MM.1S (cell line): ENCODE results near the gene SIL1.

Source experiments
- DNase-seq: peaks from one replicate; pipeline ENCODE4 v3.0.0-alpha.2; 2015
- H2AFZ ChIP-seq: fragments of 300-600 bp; sonication (generic); 2 replicates; pipeline ENCODE4 v1.6.0; 2016; ENCODE audit warnings: antibody characterized with exemption, low read length
- H3F3A ChIP-seq: fragments of 300-600 bp; sonication (generic); 2 replicates; pipeline ENCODE4 v1.6.1; 2016; ENCODE audit warnings: mild to moderate bottlenecking, antibody characterized with exemption, low read length, moderate library complexity, mixed read lengths; ENCODE audit not compliant: insufficient read depth
- H3K27ac ChIP-seq: fragments of 300-600 bp; sonication (generic); 2 replicates; pipeline ENCODE4 v1.5.1; 2016; ENCODE audit warnings: mild to moderate bottlenecking, low read length
- H3K27me3 ChIP-seq: fragments of 300-600 bp; sonication (generic); replicated peaks from 2 replicates; pipeline ENCODE4 v1.6.0; 2016; ENCODE audit warnings: low read length; ENCODE audit not compliant: insufficient read depth
- H3K36me3 ChIP-seq: fragments of 300-600 bp; sonication (generic); replicated peaks from 2 replicates; pipeline ENCODE4 v1.6.1; 2016; ENCODE audit warnings: mild to moderate bottlenecking, low read length, mixed read lengths; ENCODE audit not compliant: insufficient read depth
- H3K4me1 ChIP-seq: fragments of 300-600 bp; sonication (generic); 2 replicates; pipeline ENCODE4 v1.6.1; 2016; ENCODE audit warnings: low read length, mixed read lengths
- H3K4me2 ChIP-seq: fragments of 300-600 bp; sonication (generic); 2 replicates; pipeline ENCODE4 v1.6.0; 2016; ENCODE audit warnings: low read depth, low read length
- H3K4me3 ChIP-seq: fragments of 300-600 bp; sonication (generic); 2 replicates; pipeline ENCODE4 v1.5.1; 2016; ENCODE audit warnings: low read length, mixed read lengths
- H3K79me2 ChIP-seq: fragments of 300-600 bp; sonication (generic); 2 replicates; pipeline ENCODE4 v1.6.1; 2016; ENCODE audit warnings: mixed run types, low read length, mixed read lengths
- H3K9ac ChIP-seq: fragments of 300-600 bp; sonication (generic); 2 replicates; pipeline ENCODE4 v1.6.1; 2016; ENCODE audit warnings: low read length, mixed read lengths
- H3K9me2 ChIP-seq: fragments of 300-600 bp; sonication (generic); replicated peaks from 2 replicates; pipeline ENCODE4 v1.6.1; 2016; ENCODE audit warnings: mild to moderate bottlenecking, low read length, mixed read lengths; ENCODE audit not compliant: insufficient read depth
- H3K9me3 ChIP-seq: fragments of 300-600 bp; sonication (generic); replicated peaks from 2 replicates; pipeline ENCODE4 v1.6.1; 2016; ENCODE audit warnings: mild to moderate bottlenecking, low read length, mixed read lengths; ENCODE audit not compliant: insufficient read depth
- H4K20me1 ChIP-seq: fragments of 300-600 bp; sonication (generic); 2 replicates; pipeline ENCODE4 v1.6.1; 2016; ENCODE audit warnings: mild to moderate bottlenecking, low read length, moderate library complexity, mixed read lengths; ENCODE audit not compliant: insufficient read depth
- EZH2 ChIP-seq: fragments of 300-600 bp; sonication (generic); optimal IDR thresholded peaks from 2 replicates; pipeline ENCODE3; 2017; ENCODE audit warnings: low read depth, mild to moderate bottlenecking, antibody characterized with exemption, low read length, mixed read lengths
- EZH2phosphoT487 ChIP-seq: fragments of 300-600 bp; sonication (generic); IDR thresholded peaks from 2 replicates; pipeline ENCODE4 v1.6.1; 2018; ENCODE audit warnings: antibody characterized with exemption, low read length
- TF ChIP-seq, protein P1 (sequence below): fragments of 300-600 bp; sonication (generic); IDR thresholded peaks from 2 replicates; pipeline ENCODE4 v1.5.1; 2016; ENCODE audit warnings: antibody characterized with exemption, low read length, mixed read lengths

SIL1 gene

DNA sequence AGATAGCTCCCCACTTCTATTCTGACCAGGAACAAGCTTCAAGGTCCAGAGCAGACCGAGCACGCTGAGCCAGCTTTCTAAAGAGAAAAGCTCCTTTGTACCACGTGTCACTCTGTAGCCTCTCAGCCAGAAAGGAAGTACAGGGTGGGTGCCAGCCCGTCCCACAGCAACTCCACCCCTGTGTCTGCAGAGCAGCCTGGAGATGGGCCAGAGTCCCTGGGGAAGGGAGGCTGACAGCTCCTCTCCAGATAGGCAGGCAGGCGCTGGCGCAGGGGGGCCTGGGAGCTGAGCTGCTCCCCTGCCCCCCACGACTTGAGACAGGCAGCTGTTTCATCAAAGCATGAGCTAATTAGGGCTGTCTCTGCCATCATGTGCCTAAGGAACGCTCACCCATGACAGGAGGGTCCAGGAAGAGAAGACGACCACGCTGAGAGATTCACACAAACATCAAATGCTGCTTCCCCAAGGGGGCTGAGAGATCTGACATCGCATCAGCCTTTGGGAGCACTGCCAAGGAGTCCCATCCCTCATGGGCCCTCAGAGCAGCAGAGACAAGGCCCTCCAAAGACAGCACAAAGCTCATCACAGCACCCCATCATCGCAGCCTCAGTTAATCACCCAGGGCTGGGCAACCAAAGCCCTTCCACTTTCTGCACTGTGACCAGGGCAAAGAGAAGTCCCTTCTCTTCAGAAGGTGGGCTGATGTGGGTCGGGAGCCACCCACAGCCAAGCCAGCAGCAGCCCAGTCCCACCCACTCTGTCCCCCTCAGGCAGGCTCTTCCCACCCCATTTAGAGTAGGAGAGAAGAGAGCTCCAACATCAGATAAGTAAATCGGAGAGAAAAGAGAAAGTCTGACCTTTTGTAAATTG, 244.5 kb downstream of the SIL1 start:
- Histone ChIP-seq H4K20me1 (no peaks in the 10 kb centered on the region), H3K9me2 (no peaks in the 10 kb centered on the region), H3K4me2 (no peak overlapping the region), H3K79me2 (no peaks in the 10 kb centered on the region), H3K36me3 (no peaks in the 10 kb centered on the region), H3K9me3 (no peaks in the 10 kb centered on the region), H3F3A (no peaks in the 10 kb centered on the region), H3K4me1 (no peaks in the 10 kb centered on the region), H2AFZ (no peak overlapping the region), H3K27me3 (no peaks in the 10 kb centered on the region), H3K4me3 (no peak overlapping the region), H3K9ac (no peak overlapping the region), H3K27ac (no peak overlapping the region)
- TF ChIP-seq EZH2phosphoT487: no peak
- TF ChIP-seq EZH2: no peak
- TF ChIP-seq, protein P1, sequence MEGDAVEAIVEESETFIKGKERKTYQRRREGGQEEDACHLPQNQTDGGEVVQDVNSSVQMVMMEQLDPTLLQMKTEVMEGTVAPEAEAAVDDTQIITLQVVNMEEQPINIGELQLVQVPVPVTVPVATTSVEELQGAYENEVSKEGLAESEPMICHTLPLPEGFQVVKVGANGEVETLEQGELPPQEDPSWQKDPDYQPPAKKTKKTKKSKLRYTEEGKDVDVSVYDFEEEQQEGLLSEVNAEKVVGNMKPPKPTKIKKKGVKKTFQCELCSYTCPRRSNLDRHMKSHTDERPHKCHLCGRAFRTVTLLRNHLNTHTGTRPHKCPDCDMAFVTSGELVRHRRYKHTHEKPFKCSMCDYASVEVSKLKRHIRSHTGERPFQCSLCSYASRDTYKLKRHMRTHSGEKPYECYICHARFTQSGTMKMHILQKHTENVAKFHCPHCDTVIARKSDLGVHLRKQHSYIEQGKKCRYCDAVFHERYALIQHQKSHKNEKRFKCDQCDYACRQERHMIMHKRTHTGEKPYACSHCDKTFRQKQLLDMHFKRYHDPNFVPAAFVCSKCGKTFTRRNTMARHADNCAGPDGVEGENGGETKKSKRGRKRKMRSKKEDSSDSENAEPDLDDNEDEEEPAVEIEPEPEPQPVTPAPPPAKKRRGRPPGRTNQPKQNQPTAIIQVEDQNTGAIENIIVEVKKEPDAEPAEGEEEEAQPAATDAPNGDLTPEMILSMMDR: no peak
- peak; percentile 7 for DNase-seq

DNA sequence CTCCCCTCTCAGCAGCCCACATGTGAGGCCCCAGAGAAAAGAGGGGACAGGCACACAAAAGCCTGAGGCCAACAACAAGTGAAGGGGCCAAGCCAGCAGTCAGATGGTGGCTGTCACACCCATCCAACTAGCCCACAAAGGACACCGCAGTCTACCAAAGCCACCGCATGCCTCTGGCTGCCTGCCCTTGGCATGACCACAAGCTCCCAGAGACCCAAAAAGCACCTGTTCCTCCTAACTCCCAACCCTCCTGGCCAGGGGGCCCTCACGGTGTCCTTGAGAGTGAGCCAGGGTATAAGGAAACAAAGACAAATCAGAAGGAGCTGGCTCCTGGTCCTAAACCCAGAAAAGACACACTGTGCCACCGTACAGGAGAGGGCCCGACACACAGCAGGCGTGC, 245.2 kb downstream of the SIL1 start:
- H3K9me3 ChIP-seq: no peaks in the 10 kb centered on the region
- H2AFZ ChIP-seq: no peak overlapping the region
- H3K4me2 ChIP-seq: no peak overlapping the region
- H4K20me1 ChIP-seq: no peaks in the 10 kb centered on the region
- no peak for DNase-seq
- H3K4me3 ChIP-seq: no peak overlapping the region
- H3K36me3 ChIP-seq: no peaks in the 10 kb centered on the region
- TF ChIP-seq, protein P1: no peak
- no peak for TF ChIP-seq EZH2
- TF ChIP-seq EZH2phosphoT487: no peak
- no peak overlapping the region for H3K27ac ChIP-seq
- no peaks in the 10 kb centered on the region for H3F3A ChIP-seq
- no peaks in the 10 kb centered on the region for H3K9me2 ChIP-seq
- no peaks in the 10 kb centered on the region for H3K79me2 ChIP-seq
- H3K9ac ChIP-seq: no peak overlapping the region
- H3K4me1 ChIP-seq: no peaks in the 10 kb centered on the region
- H3K27me3 ChIP-seq: no peaks in the 10 kb centered on the region

DNA sequence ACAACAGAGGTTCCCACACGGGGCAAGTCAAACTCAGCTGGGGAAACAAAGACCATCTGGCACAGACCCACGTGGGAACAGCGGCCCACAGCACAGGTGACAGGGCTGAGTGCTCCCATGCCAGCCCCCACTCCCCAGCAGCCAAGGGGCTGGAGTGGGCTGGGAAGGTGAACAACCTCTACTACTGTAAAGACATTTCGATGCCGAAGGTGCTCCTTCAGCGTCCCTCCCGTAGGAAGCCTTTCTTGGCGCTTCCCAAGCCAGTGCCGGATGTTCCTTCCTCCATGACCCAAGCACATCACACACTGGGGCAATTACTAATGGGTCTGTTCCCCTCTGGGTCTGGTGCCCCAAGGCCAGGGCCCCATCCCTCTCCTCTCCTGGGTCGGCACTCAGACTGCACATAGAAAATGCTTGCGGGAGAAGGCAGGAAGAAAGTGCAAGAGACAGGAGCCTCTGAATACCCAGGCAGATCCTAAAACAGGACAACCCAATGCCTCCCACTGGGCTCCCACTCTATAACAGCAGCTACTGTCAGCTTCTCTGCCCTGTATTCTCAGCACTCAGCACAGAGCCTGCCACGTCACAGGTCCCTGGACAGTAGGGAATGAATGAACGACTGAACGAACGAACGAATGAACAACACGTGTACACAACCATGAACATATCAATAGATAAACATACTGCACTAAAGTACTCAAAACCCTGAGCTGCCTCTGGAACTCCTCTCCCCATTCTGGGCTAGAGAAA, 246.0 kb downstream of the SIL1 start:
- no peak overlapping the region for H2AFZ ChIP-seq
- H3K36me3 ChIP-seq: no peaks in the 10 kb centered on the region
- TF ChIP-seq EZH2: no peak
- TF ChIP-seq, protein P1: no peak
- TF ChIP-seq EZH2phosphoT487: no peak
- H3K9me3 ChIP-seq: no peaks in the 10 kb centered on the region
- no peaks in the 10 kb centered on the region for H3K4me1 ChIP-seq
- no peaks in the 10 kb centered on the region for H3F3A ChIP-seq
- H3K9me2 ChIP-seq: no peaks in the 10 kb centered on the region
- H3K79me2 ChIP-seq: no peaks in the 10 kb centered on the region
- no peaks in the 10 kb centered on the region for H4K20me1 ChIP-seq
- H3K4me2 ChIP-seq: no peak overlapping the region
- no peaks in the 10 kb centered on the region for H3K27me3 ChIP-seq
- no peak overlapping the region for H3K4me3 ChIP-seq
- H3K9ac ChIP-seq: no peak overlapping the region
- H3K27ac ChIP-seq: no peak overlapping the region
- DNase-seq: no peak
